Measurements from ENCODE around the gene MTERF4. TPM values are rescaled to one million over a fixed set of nuclear protein-coding genes. Genes with fewer than 3 reads are reported as not detected.

Gene MTERF4
- total and polyA plus RNA-seq, 2 of the 8 experiments (the other 6 are each of a cell fraction or from before 2014, with no cell fraction given), result 25.9 to 28.5 TPM

DNA sequence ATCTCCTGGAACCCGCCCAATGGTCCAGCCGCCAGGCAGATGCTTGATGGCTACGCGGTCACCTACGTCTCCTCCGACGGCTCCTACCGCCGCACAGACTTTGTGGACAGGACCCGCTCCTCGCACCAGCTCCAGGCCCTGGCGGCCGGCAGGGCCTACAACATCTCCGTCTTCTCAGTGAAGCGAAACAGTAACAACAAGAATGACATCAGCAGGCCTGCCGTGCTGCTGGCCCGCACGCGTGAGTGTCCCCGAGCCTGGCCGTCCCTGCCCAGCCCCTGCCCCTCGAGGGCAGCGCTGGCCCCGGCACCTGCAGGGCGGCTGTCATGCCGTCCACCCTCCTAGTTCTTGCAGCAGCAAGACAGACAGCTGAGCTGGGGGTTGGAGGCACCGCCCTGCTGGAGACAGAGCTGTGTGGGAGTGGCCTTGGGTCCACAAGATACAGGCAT, 36.7 kb downstream of the MTERF4 start:
- no peaks in the 10 kb centered on the region for H3K36me3 ChIP-seq (ENCODE audit: control insufficient read depth in 2 of 4, insufficient read depth in 4 of 4, low read length in 3 of 4)
- no peak overlapping the region for H3K4me3 ChIP-seq (ENCODE audit: extremely low read depth in 1 of 4, insufficient read depth in 2 of 4, low read depth in 3 of 4, low read length in 4 of 4)
- peaks cover 0 to 9% (median 2%) of the 10 kb centered on the region in 4 experiments; a peak in 3 of 7 replicates for H3K4me1 ChIP-seq (replicated peaks in 1 of 4; ENCODE audit: control insufficient read depth in 3 of 4, insufficient read depth in 4 of 4, low read length in 3 of 4)
- no peaks in the 10 kb centered on the region for H4K20me1 ChIP-seq (replicated peaks in 1 of 2; ENCODE audit: control insufficient read depth in 1 of 2, insufficient read depth in 2 of 2, low read length in 2 of 2)
- H3K18ac ChIP-seq (ENCODE audit: extremely low read depth, low read length), result no peak overlapping the region
- H2AK5ac ChIP-seq (ENCODE audit: low read depth, low read length), result no peak overlapping the region
- H2BK20ac ChIP-seq (ENCODE audit: low read length), result no peak overlapping the region
- H3K23me2 ChIP-seq (ENCODE audit: low read depth, low read length), result no peaks in the 10 kb centered on the region
- H2BK15ac ChIP-seq (ENCODE audit: low read length), result no peak overlapping the region
- H3K14ac ChIP-seq (ENCODE audit: insufficient read length), result no peak overlapping the region
- H3K27me3 ChIP-seq (replicated peaks in 1 of 4; ENCODE audit: control insufficient read depth in 3 of 4, extremely low read depth in 1 of 4, insufficient read depth in 3 of 4, low read length in 3 of 4), result no peaks in the 10 kb centered on the region
- H2BK12ac ChIP-seq (ENCODE audit: low read depth, low read length), result no peak overlapping the region
- 85% methylated on average over 22 of the region's 27 CpGs; no CpG with 5 or more reads in 1 of the 2 experiments for WGBS, 2 experiments (ENCODE audit: extremely low coverage in 1 of 2, insufficient coverage in 1 of 2, insufficient read length in 1 of 2, insufficient replicate concordance in 2 of 2, low coverage in 1 of 2, low lambda C conversion rate in 2 of 2, missing lambda C conversion rate in 1 of 2)
- H3K79me2 ChIP-seq (ENCODE audit: control insufficient read depth in 1 of 2, insufficient read depth in 2 of 2, low read length in 2 of 2), result no peaks in the 10 kb centered on the region
- H2AFZ ChIP-seq (ENCODE audit: low read length), result no peak overlapping the region
- H3K4me2 ChIP-seq (ENCODE audit: insufficient read depth in 1 of 2, low read depth in 2 of 2, low read length in 2 of 2), result no peak overlapping the region
- H2BK5ac ChIP-seq (ENCODE audit: low read depth, low read length), result no peak overlapping the region
- no peaks in the 10 kb centered on the region for H3K79me1 ChIP-seq (ENCODE audit: low read depth, low read length)
- no peak for DNase-seq (ENCODE audit: low read depth in 1 of 2, low spot score in 2 of 2)
- H4K91ac ChIP-seq (replicated peaks; ENCODE audit: insufficient read length, low read length), result no peak overlapping the region
- no peak overlapping the region for H2BK120ac ChIP-seq (replicated peaks; ENCODE audit: low read depth, low read length)
- ChIA-PET POLR2A (ENCODE audit: partially characterized antibody) (interaction anchor here (0.5 to 2.2 kb wide), 3 partner anchors 9 to 20 kb away, joined by 4 to 6 read pairs (median 5); no protein-coding TSS in a partner anchor), CTCF (ENCODE audit: partially characterized antibody) (interaction anchor here (0.9 to 1.8 kb wide), 3 partner anchors 81 to 208 kb away, joined by 3 to 5 read pairs (median 5); no protein-coding TSS in a partner anchor)
- no peaks in the 10 kb centered on the region for H3K9me3 ChIP-seq (ENCODE audit: insufficient read depth in 2 of 2, low read depth in 1 of 2, low read length in 1 of 2)
- no peak overlapping the region for H4K5ac ChIP-seq (ENCODE audit: insufficient read length, low read depth, low read length)
- H4K8ac ChIP-seq (ENCODE audit: extremely low read depth, insufficient read depth, low read length), result no peak overlapping the region
- no peak for FAIRE-seq
- H3K23ac ChIP-seq (ENCODE audit: insufficient read length), result no peak overlapping the region
- no peak overlapping the region for H3K27ac ChIP-seq (ENCODE audit: low read depth, low read length)
- no peak overlapping the region for H3K56ac ChIP-seq (replicated peaks; ENCODE audit: insufficient read length, low read depth, low read length)
- no peak overlapping the region for H3K9ac ChIP-seq (replicated peaks in 1 of 4; ENCODE audit: extremely low read depth in 1 of 4, low read depth in 3 of 4, low read length in 3 of 4)
- H3K4ac ChIP-seq (replicated peaks; ENCODE audit: insufficient read length, low read depth, low read length), result no peak overlapping the region
- TF ChIP-seq, protein P1, sequence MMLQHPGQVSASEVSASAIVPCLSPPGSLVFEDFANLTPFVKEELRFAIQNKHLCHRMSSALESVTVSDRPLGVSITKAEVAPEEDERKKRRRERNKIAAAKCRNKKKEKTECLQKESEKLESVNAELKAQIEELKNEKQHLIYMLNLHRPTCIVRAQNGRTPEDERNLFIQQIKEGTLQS (IDR thresholded peaks at IDR 0.05; ENCODE audit: insufficient read depth, low read depth, low read length), result no peak
- no peak for TF ChIP-seq SIRT6 (IDR thresholded peaks at IDR 0.05; ENCODE audit: low read length)
- TF ChIP-seq GTF2F1 (IDR thresholded peaks at IDR 0.05; ENCODE audit: borderline replicate concordance, low read depth, low read length), result no peak
- TF ChIP-seq FOSL1 (IDR thresholded peaks at IDR 0.05; ENCODE audit: insufficient read depth, low read depth, low read length), result no peak
- no peak for TF ChIP-seq CHD1 (IDR thresholded peaks at IDR 0.05; ENCODE audit: low read depth, low read length)
- no peak for TF ChIP-seq SP2 (IDR thresholded peaks at IDR 0.05; ENCODE audit: low read length)
- TF ChIP-seq, protein P2, sequence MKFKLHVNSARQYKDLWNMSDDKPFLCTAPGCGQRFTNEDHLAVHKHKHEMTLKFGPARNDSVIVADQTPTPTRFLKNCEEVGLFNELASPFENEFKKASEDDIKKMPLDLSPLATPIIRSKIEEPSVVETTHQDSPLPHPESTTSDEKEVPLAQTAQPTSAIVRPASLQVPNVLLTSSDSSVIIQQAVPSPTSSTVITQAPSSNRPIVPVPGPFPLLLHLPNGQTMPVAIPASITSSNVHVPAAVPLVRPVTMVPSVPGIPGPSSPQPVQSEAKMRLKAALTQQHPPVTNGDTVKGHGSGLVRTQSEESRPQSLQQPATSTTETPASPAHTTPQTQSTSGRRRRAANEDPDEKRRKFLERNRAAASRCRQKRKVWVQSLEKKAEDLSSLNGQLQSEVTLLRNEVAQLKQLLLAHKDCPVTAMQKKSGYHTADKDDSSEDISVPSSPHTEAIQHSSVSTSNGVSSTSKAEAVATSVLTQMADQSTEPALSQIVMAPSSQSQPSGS (IDR thresholded peaks at IDR 0.05; ENCODE audit: low read length), result no peak
- no peak for TF ChIP-seq SUZ12 (IDR thresholded peaks at IDR 0.05; ENCODE audit: low read length)
- no peak for TF ChIP-seq TAF7 (optimal IDR thresholded peaks at IDR 0.05; ENCODE audit: borderline replicate concordance, low read depth, low read length)
- no peak for TF ChIP-seq TEAD4 (IDR thresholded peaks at IDR 0.05; ENCODE audit: low read depth, low read length)
- TF ChIP-seq SAP30 (IDR thresholded peaks at IDR 0.05; ENCODE audit: insufficient read depth, insufficient replicate concordance, low read length), result no peak
- TF ChIP-seq BRCA1 (IDR thresholded peaks at IDR 0.05; ENCODE audit: low read depth, low read length), result no peak

Data from H1 (cell line).